ENCODE data around the gene MYO10.
"Not testable (repeated sequence)": the region's sequence is repeated elsewhere in the genome, so short reads cannot be mapped to it uniquely, and the experiment has no call there.

Gene MYO10

GRCh38 chr5:16772556-16772955 is 163.5 kb downstream of the MYO10 start:
- no peak for DNase-seq

- no peak for DNase-seq
Observed at GRCh38 chr5:16768184-16768583, 167.9 kb downstream of the MYO10 start.

GRCh38 chr5:16763211-16763610 is 172.9 kb downstream of the MYO10 start:
- DNase-seq: no peak

DNA sequence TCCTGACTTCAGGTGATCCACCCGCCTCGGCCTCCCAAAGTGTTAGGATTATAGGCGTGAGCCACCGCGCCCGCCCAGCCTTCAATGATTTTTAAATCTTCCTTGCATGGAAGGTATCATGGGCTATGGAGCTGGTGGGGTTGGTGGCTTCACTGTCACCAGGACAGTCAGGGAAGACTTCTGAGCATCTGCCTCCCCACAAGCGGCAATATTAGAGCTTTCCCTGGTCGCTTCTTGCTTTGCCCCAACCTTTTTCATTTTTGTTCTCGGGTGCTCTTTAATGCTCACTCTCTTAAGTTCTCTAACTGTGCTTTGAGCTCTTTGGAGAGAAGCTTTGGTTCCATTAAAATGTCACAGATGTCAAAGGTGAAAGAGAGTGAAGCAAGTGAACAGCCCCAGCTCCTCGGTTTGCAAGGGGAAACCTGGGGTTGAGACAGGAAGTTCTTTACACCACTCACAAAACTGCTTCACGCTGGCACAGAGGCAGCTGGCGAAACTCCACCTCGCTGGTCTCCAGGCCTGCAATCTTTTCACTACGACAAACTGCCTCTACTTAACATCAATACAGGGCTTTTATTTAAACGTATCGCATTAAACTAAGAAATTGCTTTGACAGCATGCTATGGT is 176.8 kb downstream of the MYO10 start:
- DNase-seq: no peak

- DNase-seq: no peak
Observed at GRCh38 chr5:16757989-16758501, 178.0 kb downstream of the MYO10 start.

- not testable (repeated sequence) for DNase-seq
Observed at GRCh38 chr5:16757577-16757976, 178.5 kb downstream of the MYO10 start.

- no peak for DNase-seq
Observed at GRCh38 chr5:16757146-16757545, 178.9 kb downstream of the MYO10 start.

GRCh38 chr5:16756692-16757091 is 179.4 kb downstream of the MYO10 start:
- no peak for DNase-seq

DNA sequence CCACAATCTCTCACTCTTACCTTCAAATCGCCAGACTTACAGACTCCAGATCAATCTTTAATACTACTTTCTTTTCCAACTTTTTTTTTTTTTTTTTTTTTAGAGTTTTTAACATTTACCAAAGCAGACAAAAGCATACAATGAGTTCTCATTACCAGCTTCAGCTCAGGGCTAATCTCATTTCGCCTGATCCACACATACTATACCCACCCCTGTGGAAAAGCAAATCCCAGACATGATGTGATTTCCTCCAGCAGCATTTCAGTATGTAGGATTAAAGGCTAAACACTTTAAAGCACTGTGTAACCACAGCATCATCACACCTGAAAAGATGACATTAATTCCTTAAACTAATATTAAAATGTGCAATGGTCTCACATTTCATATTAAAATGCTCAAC is 180.4 kb downstream of the MYO10 start:
- no peak for DNase-seq

- no peak for DNase-seq
Observed at GRCh38 chr5:16754601-16755000, 181.5 kb downstream of the MYO10 start.

DNA sequence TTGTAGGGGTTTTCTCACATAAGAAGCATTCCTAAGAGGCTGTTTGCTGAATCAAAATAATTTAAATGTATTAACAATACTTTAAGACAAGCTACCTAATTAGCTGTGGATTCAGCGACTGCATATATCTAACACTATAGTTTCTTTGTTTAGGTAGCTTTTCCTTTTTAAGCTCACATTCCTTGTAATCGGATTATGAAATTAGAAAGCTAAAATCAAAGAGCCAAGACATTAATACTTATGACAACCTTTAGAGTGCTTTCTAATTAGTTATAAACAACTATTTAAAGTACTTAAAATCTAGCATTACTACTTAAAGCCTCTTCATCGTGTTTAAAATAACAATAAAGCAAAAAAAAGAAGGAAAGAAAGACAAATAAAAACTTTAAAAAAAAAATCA is 182.0 kb downstream of the MYO10 start:
- DNase-seq: no peak

DNA sequence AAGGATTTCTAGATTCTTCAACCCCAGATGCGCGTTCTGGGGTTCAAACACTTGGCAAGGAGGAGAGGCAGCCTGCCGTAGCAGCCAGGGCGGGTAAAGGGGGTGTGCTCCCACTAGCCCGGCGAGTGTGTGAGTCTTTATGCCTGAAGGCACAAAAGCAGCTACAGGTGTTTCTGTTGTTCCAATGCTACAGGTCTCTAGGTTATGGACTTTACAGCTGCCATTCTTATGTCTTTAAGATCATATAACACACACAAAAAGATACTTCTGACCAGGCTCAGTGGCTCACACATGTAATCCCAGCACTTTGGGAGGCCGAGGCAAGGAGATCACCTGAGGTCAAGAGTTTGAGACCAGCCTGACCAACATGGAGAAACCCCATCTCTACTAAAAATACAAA is 185.6 kb downstream of the MYO10 start:
- no peak for DNase-seq

DNA sequence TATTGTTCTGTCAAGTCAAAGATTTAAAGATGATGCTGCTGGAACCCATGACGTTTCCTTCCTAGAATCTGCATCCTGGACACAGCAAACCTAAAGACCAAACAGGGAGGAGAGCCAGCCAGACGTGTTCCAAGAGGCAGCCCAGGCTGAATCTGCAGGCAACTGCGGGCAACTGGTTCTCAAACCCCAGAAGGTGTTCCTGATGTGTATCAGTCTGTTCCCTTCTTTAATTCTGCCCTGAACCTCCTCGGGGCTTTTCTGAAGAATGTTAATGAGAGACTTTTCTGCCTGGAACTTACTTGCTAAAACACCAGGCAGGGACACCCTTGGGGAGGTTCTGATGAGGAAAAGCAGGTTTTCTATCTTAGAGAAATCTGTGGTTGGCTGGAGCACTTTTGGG is 186.5 kb downstream of the MYO10 start:
- DNase-seq: no peak

DNA sequence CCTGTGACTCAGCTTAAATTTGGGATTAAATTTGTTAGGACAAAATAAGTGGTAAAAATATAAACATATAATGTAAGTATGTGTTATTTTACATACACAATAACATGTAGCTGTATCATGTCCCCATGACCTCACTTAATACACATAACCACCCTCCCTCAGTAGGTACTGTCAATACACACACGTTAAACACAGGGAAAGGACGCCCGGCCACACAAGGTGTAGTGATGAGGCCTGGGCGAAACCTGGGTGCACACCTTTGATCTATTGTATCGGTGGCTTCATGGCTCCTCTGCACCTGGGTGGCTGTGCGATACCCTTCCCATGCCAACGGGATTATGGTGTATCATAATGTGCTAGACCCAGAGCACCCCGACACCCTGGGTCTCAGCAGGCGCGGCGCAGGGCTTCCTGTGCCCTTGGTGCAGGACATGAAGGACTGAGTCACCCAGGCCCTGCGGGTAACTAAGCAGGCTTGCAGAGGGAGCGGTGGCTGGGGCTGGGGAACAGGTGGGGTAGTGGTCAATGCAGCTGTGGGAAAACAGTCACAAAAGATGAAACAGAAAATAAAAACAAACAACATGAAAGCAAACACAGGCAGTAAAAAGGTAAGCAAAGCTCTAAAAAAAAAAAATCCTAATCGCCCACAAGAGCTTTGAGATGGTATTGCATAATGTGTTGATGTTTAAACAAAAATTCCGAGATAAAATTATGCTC is 191.8 kb downstream of the MYO10 start:
- DNase-seq: no peak

DNA sequence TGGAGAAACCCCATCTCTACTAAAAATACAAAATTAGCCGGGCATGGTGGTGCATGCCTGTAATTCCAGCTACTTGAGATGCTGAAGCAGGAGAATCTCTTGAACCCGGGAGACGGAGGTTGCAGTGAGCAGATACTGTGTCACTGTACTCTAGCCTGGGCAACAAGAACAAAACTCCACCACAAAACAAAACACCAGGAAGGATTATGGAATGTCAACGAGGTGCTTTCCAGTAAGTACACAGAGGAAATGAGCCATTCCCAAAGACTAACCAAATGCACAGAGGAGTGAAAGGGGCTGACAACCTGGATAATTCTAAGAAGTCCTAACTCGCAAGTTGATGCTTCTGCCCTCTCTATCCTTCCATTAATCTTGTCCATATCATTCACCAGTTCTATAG is 193.2 kb downstream of the MYO10 start:
- DNase-seq: no peak

DNA sequence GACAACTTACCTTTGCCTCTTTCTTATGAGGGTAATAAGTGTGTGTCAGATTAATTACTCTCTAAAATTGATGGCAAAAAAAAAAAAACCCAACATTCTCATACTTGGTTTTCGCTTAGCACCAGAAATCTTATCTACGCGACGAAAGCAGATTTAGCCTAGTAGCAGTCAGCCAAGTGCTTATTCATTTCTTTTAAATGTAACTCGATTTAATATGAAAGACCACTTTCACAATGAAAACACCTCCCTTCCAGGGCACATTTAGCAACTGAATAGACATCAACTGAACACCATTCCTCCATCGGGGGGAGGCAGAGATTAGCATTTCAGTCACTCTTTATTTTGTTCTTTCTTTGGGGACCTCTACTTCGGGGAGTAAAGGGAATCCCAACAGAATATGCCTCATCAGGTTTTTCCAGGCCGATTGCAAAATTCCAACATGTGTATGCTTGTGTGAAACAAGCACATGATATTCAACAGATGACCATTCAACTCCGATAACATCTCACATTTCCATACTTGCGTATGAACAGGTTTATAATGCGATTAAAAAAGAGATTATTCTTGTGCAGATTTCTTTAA is 195.2 kb downstream of the MYO10 start:
- DNase-seq: no peak

- DNase-seq: no peak
Observed at GRCh38 chr5:16740066-16740810, 195.8 kb downstream of the MYO10 start.

DNA sequence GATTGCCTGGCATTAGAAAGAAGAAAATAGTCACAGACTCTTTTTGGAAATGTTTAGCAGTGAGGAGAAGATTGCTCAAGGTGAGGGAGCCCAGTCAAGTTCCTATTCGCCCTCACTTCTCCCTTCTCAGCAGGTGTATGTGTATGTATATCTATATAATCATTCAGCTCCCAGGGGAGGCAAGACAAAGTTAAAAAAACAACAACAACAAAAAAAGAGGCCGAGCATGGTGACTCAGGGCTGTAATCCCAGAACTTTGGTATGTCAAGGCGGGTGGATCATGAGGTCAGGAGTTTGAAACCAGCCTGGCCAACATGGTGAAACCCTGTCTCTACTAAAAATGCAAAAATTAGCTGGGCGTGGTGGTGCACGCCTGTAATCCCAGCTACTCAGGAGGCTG is 197.7 kb downstream of the MYO10 start:
- DNase-seq: not testable (repeated sequence)

DNA sequence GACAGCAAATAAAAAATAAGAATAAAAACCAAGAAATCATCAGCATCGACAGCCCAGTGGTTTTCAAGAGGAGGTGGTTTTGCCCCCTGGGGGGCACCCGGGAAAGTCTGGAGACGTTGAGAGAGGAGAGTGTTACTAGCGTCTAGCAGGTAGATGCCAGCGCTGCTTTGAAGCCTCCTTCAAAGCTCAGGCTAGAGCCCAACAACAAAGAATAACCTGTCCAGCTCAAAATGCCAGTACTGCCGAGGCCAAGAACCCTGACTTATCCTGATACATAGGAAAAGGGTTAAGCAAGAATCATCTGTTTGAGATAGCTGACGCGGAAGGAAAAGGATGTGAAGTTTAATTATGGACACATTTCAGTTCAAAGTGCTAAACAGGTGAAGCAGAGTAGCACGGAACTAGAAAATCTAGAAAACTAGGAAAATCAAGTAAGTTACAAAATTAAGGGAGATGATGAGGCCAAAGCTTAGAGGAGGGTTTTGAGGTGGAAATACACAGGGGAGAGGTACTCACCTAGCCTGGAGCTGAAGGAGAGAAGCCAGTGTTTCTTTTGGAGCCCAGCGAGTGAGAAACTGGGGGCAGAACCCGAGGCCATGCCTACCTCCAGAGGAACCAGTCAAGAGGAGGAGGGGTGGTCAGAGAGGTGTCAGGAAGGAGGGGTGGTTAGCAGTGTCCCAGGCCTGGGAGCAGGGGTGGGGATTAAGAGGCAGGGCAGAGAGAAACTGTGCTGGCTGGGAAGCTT is 198.3 kb downstream of the MYO10 start:
- DNase-seq: no peak

DNA sequence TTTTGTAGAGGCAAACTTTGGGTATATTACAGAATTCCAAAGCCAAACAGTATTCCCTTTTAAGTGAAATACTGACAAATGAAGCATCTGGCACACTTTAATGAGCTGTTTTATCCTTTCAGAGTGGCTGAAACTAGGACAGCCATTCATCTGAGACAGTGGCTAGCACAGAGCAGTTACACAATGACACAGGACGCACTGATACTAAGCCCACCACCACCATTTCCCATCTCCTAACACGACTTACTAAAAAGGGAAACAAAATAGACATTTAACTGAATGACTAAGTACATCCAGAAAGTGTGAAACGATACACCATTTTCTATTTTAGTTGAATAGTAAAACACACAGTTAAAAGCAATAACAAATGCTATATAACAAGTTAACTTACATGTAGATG is 198.9 kb downstream of the MYO10 start:
- no peak for DNase-seq

- DNase-seq: no peak
Observed at GRCh38 chr5:16736158-16736995, 199.7 kb downstream of the MYO10 start.

Data from left hindlimb (tissue), 1 donor.